ENCODE data around the gene CSAD. TPM values are rescaled to one million over a fixed set of nuclear protein-coding genes. Genes with fewer than 3 reads are reported as not detected.

CSAD gene
- total RNA-seq, 1 experiment from 2014 or later = 19.2 TPM

- Histone ChIP-seq H3K9me3 (ENCODE audit: low read length) (no peaks in the 10 kb centered on the region), H3K27ac (ENCODE audit: low read length) (no peak overlapping the region), H3K4me1 (ENCODE audit: low read length) (peaks cover 5% of the 10 kb centered on the region), H3K79me2 (ENCODE audit: low read length) (no peaks in the 10 kb centered on the region), H3K27me3 (ENCODE audit: low read length) (no peaks in the 10 kb centered on the region), H4K20me1 (ENCODE audit: insufficient read depth, low read depth, low read length) (no peaks in the 10 kb centered on the region), H2AFZ (ENCODE audit: low read length) (no peak overlapping the region), H3K9me2 (replicated peaks; ENCODE audit: insufficient read depth, low read length) (no peaks in the 10 kb centered on the region), H3K4me2 (ENCODE audit: low read depth, low read length, poor library complexity, severe bottlenecking) (no peak overlapping the region), H3K9ac (ENCODE audit: low read length) (no peak overlapping the region), H3K36me3 (ENCODE audit: insufficient read depth, low read length) (peaks cover 35% of the 10 kb centered on the region; the same call in 1 of the 2 replicates), H3K4me3 (ENCODE audit: low read length) (no peak overlapping the region)
- DNase-seq = no peak
Observed at GRCh38 chr12:53192531-53193021, 11.9 kb upstream of the CSAD start.

GRCh38 chr12:53191885-53192530 is 11.3 kb upstream of the CSAD start:
- Histone ChIP-seq H3K36me3 (ENCODE audit: insufficient read depth, low read length) (peaks cover 41% of the 10 kb centered on the region; the same call in 1 of the 2 replicates), H4K20me1 (ENCODE audit: insufficient read depth, low read depth, low read length) (no peaks in the 10 kb centered on the region), H3K9ac (ENCODE audit: low read length) (no peak overlapping the region), H3K4me2 (ENCODE audit: low read depth, low read length, poor library complexity, severe bottlenecking) (no peak overlapping the region), H3K27ac (ENCODE audit: low read length) (no peak overlapping the region), H3K27me3 (ENCODE audit: low read length) (no peaks in the 10 kb centered on the region), H3K4me3 (ENCODE audit: low read length) (no peak overlapping the region), H3K9me2 (replicated peaks; ENCODE audit: insufficient read depth, low read length) (no peaks in the 10 kb centered on the region), H3K4me1 (ENCODE audit: low read length) (peaks cover 5% of the 10 kb centered on the region), H2AFZ (ENCODE audit: low read length) (no peak overlapping the region), H3K79me2 (ENCODE audit: low read length) (no peaks in the 10 kb centered on the region), H3K9me3 (ENCODE audit: low read length) (no peaks in the 10 kb centered on the region)
- DNase-seq = no peak

- no peak overlapping the region for H3K9ac ChIP-seq (ENCODE audit: low read length)
- peak; percentile 41 for DNase-seq
- no peaks in the 10 kb centered on the region for H3K27me3 ChIP-seq (ENCODE audit: low read length)
- no peaks in the 10 kb centered on the region for H3K79me2 ChIP-seq (ENCODE audit: low read length)
- no peak overlapping the region for H3K4me3 ChIP-seq (ENCODE audit: low read length)
- H2AFZ ChIP-seq (ENCODE audit: low read length) = no peak overlapping the region
- H3K4me2 ChIP-seq (ENCODE audit: low read depth, low read length, poor library complexity, severe bottlenecking) = no peak overlapping the region
- no peak overlapping the region for H3K27ac ChIP-seq (ENCODE audit: low read length)
- H3K4me1 ChIP-seq (ENCODE audit: low read length) = peaks cover 5% of the 10 kb centered on the region
- peaks cover 43% of the 10 kb centered on the region for H3K36me3 ChIP-seq (ENCODE audit: insufficient read depth, low read length)
- H4K20me1 ChIP-seq (ENCODE audit: insufficient read depth, low read depth, low read length) = no peaks in the 10 kb centered on the region
- no peaks in the 10 kb centered on the region for H3K9me2 ChIP-seq (replicated peaks; ENCODE audit: insufficient read depth, low read length)
- no peaks in the 10 kb centered on the region for H3K9me3 ChIP-seq (ENCODE audit: low read length)
Observed at GRCh38 chr12:53191096-53191884, 10.6 kb upstream of the CSAD start.

GRCh38 chr12:53190108-53190729 is 9.5 kb upstream of the CSAD start:
- H3K27ac ChIP-seq (ENCODE audit: low read length) = no peak overlapping the region
- peaks cover 5% of the 10 kb centered on the region for H3K4me1 ChIP-seq (ENCODE audit: low read length)
- no peak overlapping the region for H2AFZ ChIP-seq (ENCODE audit: low read length)
- H3K79me2 ChIP-seq (ENCODE audit: low read length) = no peaks in the 10 kb centered on the region
- H3K9ac ChIP-seq (ENCODE audit: low read length) = no peak overlapping the region
- no peaks in the 10 kb centered on the region for H3K9me3 ChIP-seq (ENCODE audit: low read length)
- no peak overlapping the region for H3K4me2 ChIP-seq (ENCODE audit: low read depth, low read length, poor library complexity, severe bottlenecking)
- no peak overlapping the region for H3K4me3 ChIP-seq (ENCODE audit: low read length)
- peak; percentile 81 for DNase-seq
- H4K20me1 ChIP-seq (ENCODE audit: insufficient read depth, low read depth, low read length) = no peaks in the 10 kb centered on the region
- peaks cover 46% of the 10 kb centered on the region for H3K36me3 ChIP-seq (ENCODE audit: insufficient read depth, low read length)
- no peaks in the 10 kb centered on the region for H3K27me3 ChIP-seq (ENCODE audit: low read length)
- no peaks in the 10 kb centered on the region for H3K9me2 ChIP-seq (replicated peaks; ENCODE audit: insufficient read depth, low read length)

- H3K9me2 ChIP-seq (replicated peaks; ENCODE audit: insufficient read depth, low read length) = no peaks in the 10 kb centered on the region
- H3K4me2 ChIP-seq (ENCODE audit: low read depth, low read length, poor library complexity, severe bottlenecking) = no peak overlapping the region
- no peak overlapping the region for H3K9ac ChIP-seq (ENCODE audit: low read length)
- no peak overlapping the region for H3K4me3 ChIP-seq (ENCODE audit: low read length)
- no peak overlapping the region for H3K27ac ChIP-seq (ENCODE audit: low read length)
- H3K9me3 ChIP-seq (ENCODE audit: low read length) = no peaks in the 10 kb centered on the region
- H4K20me1 ChIP-seq (ENCODE audit: insufficient read depth, low read depth, low read length) = no peaks in the 10 kb centered on the region
- H3K36me3 ChIP-seq (ENCODE audit: insufficient read depth, low read length) = peaks cover 63% of the 10 kb centered on the region
- H3K79me2 ChIP-seq (ENCODE audit: low read length) = peaks cover 15% of the 10 kb centered on the region
- H3K27me3 ChIP-seq (ENCODE audit: low read length) = no peaks in the 10 kb centered on the region
- peaks cover 16% of the 10 kb centered on the region for H3K4me1 ChIP-seq (ENCODE audit: low read length)
- H2AFZ ChIP-seq (ENCODE audit: low read length) = no peak overlapping the region
- DNase-seq = no peak
Observed at GRCh38 chr12:53187145-53187899, 6.6 kb upstream of the CSAD start.

GRCh38 chr12:53186745-53187144 is 6.0 kb upstream of the CSAD start:
- no peak overlapping the region for H3K4me3 ChIP-seq (ENCODE audit: low read length)
- H3K4me1 ChIP-seq (ENCODE audit: low read length) = peaks cover 22% of the 10 kb centered on the region
- no peak overlapping the region for H3K27ac ChIP-seq (ENCODE audit: low read length)
- H3K36me3 ChIP-seq (ENCODE audit: insufficient read depth, low read length) = peaks cover 69% of the 10 kb centered on the region
- no peak overlapping the region for H3K4me2 ChIP-seq (ENCODE audit: low read depth, low read length, poor library complexity, severe bottlenecking)
- H3K9me2 ChIP-seq (replicated peaks; ENCODE audit: insufficient read depth, low read length) = no peaks in the 10 kb centered on the region
- H3K9me3 ChIP-seq (ENCODE audit: low read length) = no peaks in the 10 kb centered on the region
- no peak overlapping the region for H3K9ac ChIP-seq (ENCODE audit: low read length)
- DNase-seq = no peak
- no peaks in the 10 kb centered on the region for H3K27me3 ChIP-seq (ENCODE audit: low read length)
- peaks cover 21% of the 10 kb centered on the region for H3K79me2 ChIP-seq (ENCODE audit: low read length)
- H2AFZ ChIP-seq (ENCODE audit: low read length) = no peak overlapping the region
- no peaks in the 10 kb centered on the region for H4K20me1 ChIP-seq (ENCODE audit: insufficient read depth, low read depth, low read length)

- Histone ChIP-seq H3K27ac (ENCODE audit: low read length) (no peak overlapping the region), H3K4me3 (ENCODE audit: low read length) (no peak overlapping the region), H3K4me1 (ENCODE audit: low read length) (peaks cover 28% of the 10 kb centered on the region), H2AFZ (ENCODE audit: low read length) (no peak overlapping the region), H3K9ac (ENCODE audit: low read length) (no peak overlapping the region), H3K79me2 (ENCODE audit: low read length) (peaks cover 30% of the 10 kb centered on the region), H4K20me1 (ENCODE audit: insufficient read depth, low read depth, low read length) (no peaks in the 10 kb centered on the region; the same call in 1 of the 2 replicates), H3K4me2 (ENCODE audit: low read depth, low read length, poor library complexity, severe bottlenecking) (no peak overlapping the region), H3K27me3 (ENCODE audit: low read length) (no peaks in the 10 kb centered on the region), H3K9me3 (ENCODE audit: low read length) (no peaks in the 10 kb centered on the region), H3K9me2 (replicated peaks; ENCODE audit: insufficient read depth, low read length) (no peaks in the 10 kb centered on the region), H3K36me3 (ENCODE audit: insufficient read depth, low read length) (peaks cover 61% of the 10 kb centered on the region)
- no peak for DNase-seq
Observed at GRCh38 chr12:53185582-53186153, 4.9 kb upstream of the CSAD start.

Measured in Karpas-422 (cell line).